Loucy (cell line): ENCODE measurements around the gene DRD5.

ENCODE experiments used
- H2AFZ ChIP-seq: fragments of 200-600 bp; sonication (generic); 2 replicates; pipeline ENCODE4 v1.6.0; 2016; ENCODE audit warnings: antibody characterized with exemption, mild to moderate bottlenecking, low read length, moderate library complexity
- H3F3A ChIP-seq: fragments of 200-600 bp; 2 replicates; pipeline ENCODE4 v1.6.0; 2016; ENCODE audit warnings: antibody characterized with exemption, low read depth, mild to moderate bottlenecking
- H3K27me3 ChIP-seq: fragments of 200-600 bp; sonication (generic); 2 replicates; pipeline ENCODE4 v1.6.1; 2014; ENCODE audit warnings: low read length, mild to moderate bottlenecking; ENCODE audit not compliant: insufficient read depth, poor library complexity, severe bottlenecking
- H3K36me3 ChIP-seq: fragments of 200-600 bp; sonication (generic); 2 replicates; pipeline ENCODE4 v1.6.1; 2016; ENCODE audit warnings: low read length; ENCODE audit not compliant: insufficient read depth
- H3K4me1 ChIP-seq: fragments of 200-600 bp; sonication (generic); 2 replicates; pipeline ENCODE4 v1.5.1; 2014; ENCODE audit warnings: low read length, mild to moderate bottlenecking; ENCODE audit not compliant: insufficient read depth, poor library complexity, severe bottlenecking
- H3K4me2 ChIP-seq: fragments of 200-600 bp; sonication (generic); 2 replicates; pipeline ENCODE4 v1.6.0; 2014; ENCODE audit warnings: antibody characterized with exemption, low read length, low read depth, mild to moderate bottlenecking; ENCODE audit not compliant: poor library complexity, severe bottlenecking
- H3K4me3 ChIP-seq: fragments of 200-600 bp; sonication (generic); 2 replicates; pipeline ENCODE4 v1.5.1; 2014; ENCODE audit warnings: low read length, mild to moderate bottlenecking, mixed read lengths; ENCODE audit not compliant: poor library complexity, severe bottlenecking
- H3K79me2 ChIP-seq: fragments of 200-600 bp; sonication (generic); 2 replicates; pipeline ENCODE4 v1.6.1; 2014; ENCODE audit warnings: low read length; ENCODE audit not compliant: insufficient read depth
- H3K9ac ChIP-seq: fragments of 200-600 bp; sonication (generic); 2 replicates; pipeline ENCODE4 v1.6.0; 2014; ENCODE audit warnings: mild to moderate bottlenecking, low read depth, low read length, moderate library complexity; ENCODE audit not compliant: poor library complexity, severe bottlenecking
- H3K9me2 ChIP-seq: fragments of 200-600 bp; sonication (generic); replicated peaks from 2 replicates; pipeline ENCODE4 v1.6.1; 2016; ENCODE audit warnings: low read depth, low read length, mixed read lengths
- H3K9me3 ChIP-seq: fragments of 200-600 bp; sonication (generic); 2 replicates; pipeline ENCODE4 v1.6.1; 2014; ENCODE audit warnings: mild to moderate bottlenecking, antibody characterized with exemption, low read length, low read depth; ENCODE audit not compliant: insufficient read depth
- H4K20me1 ChIP-seq: fragments of 200-600 bp; sonication (generic); 2 replicates; pipeline ENCODE4 v1.6.0; 2014; ENCODE audit warnings: antibody characterized with exemption, low read length, mild to moderate bottlenecking; ENCODE audit not compliant: insufficient read depth, poor library complexity, severe bottlenecking
- EZH2phosphoT487 ChIP-seq: fragments of 200-600 bp; IDR thresholded peaks from 2 replicates; pipeline ENCODE4 v1.6.1; 2018; ENCODE audit warnings: antibody characterized with exemption, mild to moderate bottlenecking, moderate library complexity, borderline replicate concordance
- TF ChIP-seq, protein P1 (sequence below): fragments of 200-600 bp; sonication (generic); conservative IDR thresholded peaks from 2 replicates; pipeline ENCODE4 v1.5.1; 2014; ENCODE audit warnings: mild to moderate bottlenecking, antibody characterized with exemption, low read length

The DRD5 gene

DNA sequence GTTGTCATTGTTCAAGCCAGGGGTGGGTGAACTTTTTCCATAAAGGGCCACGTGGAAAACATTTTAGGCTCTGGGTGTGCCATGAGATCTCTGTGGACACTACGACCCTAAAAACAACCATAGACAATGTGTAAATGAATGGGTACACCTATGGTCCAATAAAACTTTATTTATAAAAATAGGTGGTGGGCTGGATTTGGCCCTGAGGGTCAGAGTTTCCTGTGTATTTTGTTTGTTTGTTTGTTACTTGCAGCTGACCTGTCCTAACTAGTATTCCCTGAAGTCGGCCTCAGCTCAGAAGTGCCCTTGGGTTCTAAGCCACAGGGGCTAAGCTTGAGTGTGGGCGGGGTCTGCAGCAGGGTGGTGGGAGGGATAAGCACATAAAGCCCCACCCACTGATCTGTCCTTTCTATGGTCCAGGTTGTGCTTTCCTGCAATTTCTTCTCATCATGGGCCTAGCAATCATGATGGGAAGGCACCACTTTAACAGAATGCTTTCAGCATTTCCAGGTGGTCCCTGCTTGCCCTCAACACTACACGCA is 17.2 kb upstream of the DRD5 start:
- Histone ChIP-seq H3K9me2 (no peaks in the 10 kb centered on the region), H3K36me3 (no peaks in the 10 kb centered on the region), H3K9ac (no peak overlapping the region), H3K27me3 (no peaks in the 10 kb centered on the region), H3K79me2 (no peaks in the 10 kb centered on the region), H3K4me3 (no peak overlapping the region), H3K4me1 (no peaks in the 10 kb centered on the region), H3K4me2 (no peak overlapping the region), H3K9me3 (no peaks in the 10 kb centered on the region), H3F3A (no peaks in the 10 kb centered on the region), H2AFZ (no peak overlapping the region), H4K20me1 (no peaks in the 10 kb centered on the region)
- TF ChIP-seq, protein P1, sequence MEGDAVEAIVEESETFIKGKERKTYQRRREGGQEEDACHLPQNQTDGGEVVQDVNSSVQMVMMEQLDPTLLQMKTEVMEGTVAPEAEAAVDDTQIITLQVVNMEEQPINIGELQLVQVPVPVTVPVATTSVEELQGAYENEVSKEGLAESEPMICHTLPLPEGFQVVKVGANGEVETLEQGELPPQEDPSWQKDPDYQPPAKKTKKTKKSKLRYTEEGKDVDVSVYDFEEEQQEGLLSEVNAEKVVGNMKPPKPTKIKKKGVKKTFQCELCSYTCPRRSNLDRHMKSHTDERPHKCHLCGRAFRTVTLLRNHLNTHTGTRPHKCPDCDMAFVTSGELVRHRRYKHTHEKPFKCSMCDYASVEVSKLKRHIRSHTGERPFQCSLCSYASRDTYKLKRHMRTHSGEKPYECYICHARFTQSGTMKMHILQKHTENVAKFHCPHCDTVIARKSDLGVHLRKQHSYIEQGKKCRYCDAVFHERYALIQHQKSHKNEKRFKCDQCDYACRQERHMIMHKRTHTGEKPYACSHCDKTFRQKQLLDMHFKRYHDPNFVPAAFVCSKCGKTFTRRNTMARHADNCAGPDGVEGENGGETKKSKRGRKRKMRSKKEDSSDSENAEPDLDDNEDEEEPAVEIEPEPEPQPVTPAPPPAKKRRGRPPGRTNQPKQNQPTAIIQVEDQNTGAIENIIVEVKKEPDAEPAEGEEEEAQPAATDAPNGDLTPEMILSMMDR, result no peak
- TF ChIP-seq EZH2phosphoT487, result no peak

DNA sequence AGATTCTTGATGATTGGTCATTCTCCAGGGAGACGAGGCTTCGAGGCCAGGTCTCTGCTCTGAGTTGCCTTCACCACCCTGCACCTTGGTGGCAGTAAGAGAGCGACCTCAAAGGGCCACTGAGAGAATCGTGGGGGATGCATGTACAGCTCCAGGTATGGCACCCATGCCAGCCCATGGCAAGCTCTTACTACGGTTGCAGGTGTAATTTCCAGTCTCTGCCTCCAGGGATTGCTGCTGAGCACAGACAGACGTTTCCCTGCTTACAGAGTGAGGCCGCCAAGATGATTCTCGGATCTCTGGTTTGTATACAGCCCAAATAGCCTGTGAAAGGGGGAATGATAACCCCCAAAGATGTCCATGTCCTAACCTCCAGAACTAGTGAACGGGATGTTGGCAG is 16.3 kb upstream of the DRD5 start:
- no peak overlapping the region for H2AFZ ChIP-seq
- TF ChIP-seq, protein P1, result peak; percentile 60
- no peak for TF ChIP-seq EZH2phosphoT487
- H3K4me2 ChIP-seq, result no peak overlapping the region
- no peaks in the 10 kb centered on the region for H3K9me2 ChIP-seq
- no peaks in the 10 kb centered on the region for H3K27me3 ChIP-seq
- no peaks in the 10 kb centered on the region for H4K20me1 ChIP-seq
- H3K79me2 ChIP-seq, result no peaks in the 10 kb centered on the region
- H3F3A ChIP-seq, result no peaks in the 10 kb centered on the region
- no peaks in the 10 kb centered on the region for H3K4me1 ChIP-seq
- H3K4me3 ChIP-seq, result no peak overlapping the region
- H3K9ac ChIP-seq, result no peak overlapping the region
- no peaks in the 10 kb centered on the region for H3K36me3 ChIP-seq
- H3K9me3 ChIP-seq, result no peaks in the 10 kb centered on the region

DNA sequence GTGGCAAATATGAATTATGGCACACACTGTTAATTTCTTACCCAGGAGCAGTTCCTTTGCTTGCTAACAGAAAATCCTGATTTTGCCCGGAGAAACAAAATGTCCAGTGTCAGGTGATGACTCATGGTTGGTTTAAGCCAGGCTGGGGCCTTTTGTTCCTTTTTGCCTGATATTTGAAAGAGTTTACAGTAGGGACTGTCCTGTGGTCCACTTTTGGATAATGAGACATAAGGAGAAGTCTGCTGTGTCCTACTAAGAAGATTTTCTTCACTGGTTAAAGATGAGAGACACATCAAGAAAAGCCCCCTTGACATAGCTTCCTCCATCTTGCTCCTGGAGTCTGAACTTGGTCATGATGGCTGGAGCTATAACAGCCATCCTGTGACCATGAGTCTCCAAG is 12.1 kb upstream of the DRD5 start:
- no peaks in the 10 kb centered on the region for H3K4me1 ChIP-seq
- H3K79me2 ChIP-seq, result no peaks in the 10 kb centered on the region
- no peak overlapping the region for H3K4me3 ChIP-seq
- H4K20me1 ChIP-seq, result no peaks in the 10 kb centered on the region
- H3K36me3 ChIP-seq, result no peaks in the 10 kb centered on the region
- H3K9me2 ChIP-seq, result no peaks in the 10 kb centered on the region
- H3K9ac ChIP-seq, result no peak overlapping the region
- no peaks in the 10 kb centered on the region for H3K9me3 ChIP-seq
- TF ChIP-seq, protein P1, result no peak
- no peak for TF ChIP-seq EZH2phosphoT487
- H3K27me3 ChIP-seq, result no peaks in the 10 kb centered on the region
- no peak overlapping the region for H2AFZ ChIP-seq
- H3F3A ChIP-seq, result no peaks in the 10 kb centered on the region
- H3K4me2 ChIP-seq, result no peak overlapping the region
